H1 (cell line): Measurements from ENCODE around the gene MEDAG. TPM values are rescaled to one million over a fixed set of nuclear protein-coding genes. Genes with fewer than 3 reads are reported as not detected.
A peak's percentile ranks its signal among the peaks of the same experiment; 100 is the strongest.

Experiments used
- CTCF ChIA-PET: fragments of 300-600 bp; sonication (Branson Sonifier 250); formaldehyde crosslinking; loops from one replicate; lab custom pipeline; 2021; ENCODE audit not compliant: partially characterized antibody; lab: Charles Lee
- POLR2A ChIA-PET: fragments of 300-600 bp; sonication (Branson Sonifier 250); formaldehyde crosslinking; loops from one replicate; lab custom pipeline; 2021; ENCODE audit warnings: inconsistent platforms; ENCODE audit not compliant: partially characterized antibody; lab: Charles Lee
- DNase-seq, 2 experiments: peaks; one replicate each; pipeline versions ENCODE4 v3.0.0 to v3.0.0-alpha.2; 2010 to 2022; ENCODE audit warnings: low spot score in 2 of 2, low read depth in 1 of 2, mixed read lengths in 1 of 2
- FAIRE-seq: peaks from 2 replicates; lab custom pipeline; 2011; peaks lifted over from hg19 to GRCh38; lab: Jason Lieb, UNC
- H2AFZ ChIP-seq: 2 replicates; pipeline ENCODE4 v1.8.1; 2012; ENCODE audit warnings: low read length, inconsistent platforms
- H2AK5ac ChIP-seq: 2 replicates; pipeline ENCODE4 v1.6.1; 2013; ENCODE audit warnings: low read depth, low read length
- H2BK120ac ChIP-seq: replicated peaks from 2 replicates; pipeline ENCODE3; 2013; ENCODE audit warnings: low read depth, low read length, inconsistent platforms
- H2BK12ac ChIP-seq: 2 replicates; pipeline ENCODE4 v1.6.1; 2013; ENCODE audit warnings: low read depth, low read length
- H2BK15ac ChIP-seq: 2 replicates; pipeline ENCODE4 v1.6.1; 2013; ENCODE audit warnings: low read length
- H2BK20ac ChIP-seq: 2 replicates; pipeline ENCODE4 v1.6.1; 2013; ENCODE audit warnings: low read length
- H2BK5ac ChIP-seq: 2 replicates; pipeline ENCODE4 v1.6.1; 2013; ENCODE audit warnings: low read depth, low read length
- H3K14ac ChIP-seq: 2 replicates; pipeline ENCODE4 v1.6.1; 2013; ENCODE audit warnings: inconsistent platforms; ENCODE audit not compliant: insufficient read length
- H3K18ac ChIP-seq: 2 replicates; pipeline ENCODE4 v1.6.1; 2013; ENCODE audit warnings: low read length; ENCODE audit errors: extremely low read depth
- H3K23ac ChIP-seq: 2 replicates; pipeline ENCODE4 v1.6.1; 2013; ENCODE audit warnings: inconsistent platforms; ENCODE audit not compliant: insufficient read length
- H3K23me2 ChIP-seq: 2 replicates; pipeline ENCODE4 v1.6.1; 2013; ENCODE audit warnings: low read depth, low read length
- H3K27ac ChIP-seq: 2 replicates; pipeline ENCODE4 v1.6.1; 2011; ENCODE audit warnings: low read depth, low read length, inconsistent platforms
- H3K27me3 ChIP-seq, 4 experiments: replicated peaks in 1 of 4; 1 replicate in 1 of 4; 2 replicates in 3 of 4; pipeline versions ENCODE4 v1.6.1 to v1.8.1; 2011 to 2013; ENCODE audit warnings: low read length in 3 of 4, mild to moderate bottlenecking in 3 of 4, inconsistent platforms in 2 of 4, mixed read lengths in 2 of 4, moderate library complexity in 1 of 4; ENCODE audit not compliant: control insufficient read depth in 3 of 4, insufficient read depth in 3 of 4; ENCODE audit errors: extremely low read depth in 1 of 4
- H3K36me3 ChIP-seq, 4 experiments: 2 replicates each; pipeline versions ENCODE4 v1.6.1 to v1.8.1; 2011 to 2013; ENCODE audit warnings: mild to moderate bottlenecking in 4 of 4, low read length in 3 of 4, moderate library complexity in 2 of 4, control low read depth in 1 of 4, inconsistent platforms in 1 of 4; ENCODE audit not compliant: insufficient read depth in 4 of 4, control insufficient read depth in 2 of 4
- H3K4ac ChIP-seq: replicated peaks from 2 replicates; pipeline ENCODE3; 2013; ENCODE audit warnings: low read length, low read depth, mixed read lengths, inconsistent platforms; ENCODE audit not compliant: insufficient read length
- H3K4me1 ChIP-seq, 4 experiments: replicated peaks in 1 of 4; 1 replicate in 1 of 4; 2 replicates in 3 of 4; pipeline versions ENCODE4 v1.6.1 to v1.8.1; 2011 to 2013; ENCODE audit warnings: low read length in 3 of 4, inconsistent platforms in 2 of 4, mixed read lengths in 1 of 4; ENCODE audit not compliant: insufficient read depth in 4 of 4, control insufficient read depth in 3 of 4
- H3K4me2 ChIP-seq, 2 experiments: 2 replicates each; pipeline versions ENCODE4 v1.6.1 to v1.8.1; 2011 to 2013; ENCODE audit warnings: low read depth in 2 of 2, low read length in 2 of 2, control low read depth in 1 of 2, inconsistent platforms in 1 of 2, mild to moderate bottlenecking in 1 of 2; ENCODE audit not compliant: insufficient read depth in 1 of 2
- H3K4me3 ChIP-seq, 4 experiments: fragments of 200-600, 300-600 bp in 1 of 4; sonication (generic), shearing (Covaris generic), sonication (Bioruptor Twin) in 1 of 4; 2 replicates each; pipeline versions ENCODE4 v1.5.1 to v1.8.1; 2011 to 2016; ENCODE audit warnings: low read length in 4 of 4, low read depth in 3 of 4, control low read depth in 2 of 4, inconsistent platforms in 2 of 4, mild to moderate bottlenecking in 2 of 4, mixed read lengths in 1 of 4, moderate library complexity in 1 of 4; ENCODE audit not compliant: insufficient read depth in 2 of 4; ENCODE audit errors: extremely low read depth in 1 of 4
- H3K56ac ChIP-seq: replicated peaks from 2 replicates; pipeline ENCODE3; 2013; ENCODE audit warnings: low read depth, mild to moderate bottlenecking, mixed read lengths, low read length, inconsistent platforms; ENCODE audit not compliant: insufficient read length
- H3K79me1 ChIP-seq: 2 replicates; pipeline ENCODE4 v1.6.1; 2013; ENCODE audit warnings: low read depth, low read length, control low read depth
- H3K79me2 ChIP-seq, 2 experiments: 2 replicates each; pipeline versions ENCODE4 v1.6.1 to v1.8.1; 2012 to 2013; ENCODE audit warnings: low read length in 2 of 2, mild to moderate bottlenecking in 2 of 2, inconsistent platforms in 1 of 2; ENCODE audit not compliant: insufficient read depth in 2 of 2, control insufficient read depth in 1 of 2
- H3K9ac ChIP-seq, 4 experiments: replicated peaks in 1 of 4; 1 replicate in 1 of 4; 2 replicates in 3 of 4; pipeline versions ENCODE4 v1.6.1 to v1.8.1; 2011 to 2013; ENCODE audit warnings: low read depth in 3 of 4, low read length in 3 of 4, control low read depth in 2 of 4, mild to moderate bottlenecking in 2 of 4, moderate library complexity in 2 of 4, inconsistent platforms in 1 of 4; ENCODE audit errors: extremely low read depth in 1 of 4
- H3K9me3 ChIP-seq, 2 experiments: 2 replicates each; pipeline versions ENCODE4 v1.6.1 to v1.8.1; 2012 to 2013; ENCODE audit warnings: mild to moderate bottlenecking in 2 of 2, moderate library complexity in 2 of 2, control low read depth in 1 of 2, inconsistent platforms in 1 of 2, low read depth in 1 of 2, low read length in 1 of 2, mixed read lengths in 1 of 2; ENCODE audit not compliant: insufficient read depth in 2 of 2
- H4K20me1 ChIP-seq, 2 experiments: replicated peaks in 1 of 2; 2 replicates each; pipeline versions ENCODE3 to v1.8.1; 2011 to 2013; ENCODE audit warnings: inconsistent platforms in 2 of 2, low read length in 2 of 2, mild to moderate bottlenecking in 1 of 2; ENCODE audit not compliant: insufficient read depth in 2 of 2, control insufficient read depth in 1 of 2
- H4K5ac ChIP-seq: 2 replicates; pipeline ENCODE4 v1.6.1; 2013; ENCODE audit warnings: low read length, low read depth, mixed read lengths, inconsistent platforms; ENCODE audit not compliant: insufficient read length
- H4K8ac ChIP-seq: 2 replicates; pipeline ENCODE4 v1.8.0; 2013; ENCODE audit warnings: mild to moderate bottlenecking, moderate library complexity, low read length, inconsistent platforms; ENCODE audit not compliant: insufficient read depth; ENCODE audit errors: extremely low read depth
- H4K91ac ChIP-seq: replicated peaks from 2 replicates; pipeline ENCODE3; 2013; ENCODE audit warnings: low read length, mixed read lengths, inconsistent platforms; ENCODE audit not compliant: insufficient read length
- ATF3 ChIP-seq: IDR thresholded peaks from 2 replicates; pipeline ENCODE4 v1.6.1; 2011; ENCODE audit warnings: low read depth, mild to moderate bottlenecking, low read length; ENCODE audit not compliant: insufficient read depth
- CBX5 ChIP-seq: fragments of 300-800, 300-1000 bp; sonication (generic); IDR thresholded peaks from 2 replicates; pipeline ENCODE4 v1.7.1; 2016; ENCODE audit warnings: antibody characterized with exemption, low read length, low read depth
- EGR1 ChIP-seq: IDR thresholded peaks from 2 replicates; pipeline ENCODE4 v1.6.1; 2011; ENCODE audit warnings: low read depth, low read length, borderline replicate concordance
- GABPA ChIP-seq: IDR thresholded peaks from 2 replicates; pipeline ENCODE4 v1.6.1; 2011; ENCODE audit warnings: mild to moderate bottlenecking, low read length, moderate library complexity, borderline replicate concordance; ENCODE audit not compliant: insufficient read depth
- KDM1A ChIP-seq: fragments of 200-600, 300-600 bp; sonication (generic); IDR thresholded peaks from 2 replicates; pipeline ENCODE4 v1.7.1; 2016; ENCODE audit warnings: mild to moderate bottlenecking, low read length, borderline replicate concordance
- MAFK ChIP-seq: IDR thresholded peaks from 2 replicates; pipeline ENCODE4 v1.6.1; 2012; ENCODE audit warnings: low read depth, mild to moderate bottlenecking, improper control_type of control experiment, low read length
- PHF8 ChIP-seq: fragments of 200-600 bp; sonication (generic); conservative IDR thresholded peaks from 2 replicates; pipeline ENCODE4 v1.7.1; 2012; ENCODE audit warnings: low read depth, mild to moderate bottlenecking, inconsistent platforms, low read length, moderate library complexity
- RNF2 ChIP-seq: fragments of 200-900, 300-1000 bp; sonication (generic); IDR thresholded peaks from 2 replicates; pipeline ENCODE4 v1.7.1; 2016; ENCODE audit warnings: borderline replicate concordance, low read depth, mild to moderate bottlenecking, antibody characterized with exemption, low read length; ENCODE audit not compliant: poor library complexity, severe bottlenecking; ENCODE audit errors: missing control alignments
- SAP30 ChIP-seq: fragments of 300-600 bp; sonication (generic); IDR thresholded peaks from 2 replicates; pipeline ENCODE4 v1.7.1; 2012; ENCODE audit warnings: low read length, moderate library complexity, mild to moderate bottlenecking, inconsistent platforms; ENCODE audit not compliant: insufficient read depth, insufficient replicate concordance
- SIN3A ChIP-seq, 2 experiments: IDR thresholded peaks in 1 of 2; conservative IDR thresholded peaks in 1 of 2; 2 replicates each; pipeline ENCODE4 v1.6.1; 2011 to 2012; ENCODE audit warnings: low read length in 2 of 2, improper control_type of control experiment in 1 of 2, low read depth in 1 of 2, mild to moderate bottlenecking in 1 of 2
- SP1 ChIP-seq: IDR thresholded peaks from 2 replicates; pipeline ENCODE4 v1.6.1; 2011; ENCODE audit warnings: low read depth, low read length
- SP4 ChIP-seq: IDR thresholded peaks from 2 replicates; pipeline ENCODE4 v1.6.1; 2012; ENCODE audit warnings: low read length, inconsistent platforms
- TBP ChIP-seq: IDR thresholded peaks from 2 replicates; pipeline ENCODE4 v1.6.1; 2011; ENCODE audit warnings: low read depth, low read length, improper control_type of control experiment
- WGBS, 2 experiments: shearing (Covaris generic) in 1 of 2; methylation state at CpG; one replicate each; pipeline versions ENCODE4 v1.1.6 to v1.1.7; 2013 to 2015; ENCODE audit warnings: low lambda C conversion rate in 2 of 2, mixed read lengths in 2 of 2, inconsistent platforms in 1 of 2, low coverage in 1 of 2, missing lambda C conversion rate in 1 of 2; ENCODE audit not compliant: insufficient replicate concordance in 2 of 2, insufficient coverage in 1 of 2, insufficient read length in 1 of 2; ENCODE audit errors: extremely low coverage in 1 of 2, missing lambda C conversion rate in 1 of 2; 5-methylcytosine and 5-hydroxymethylcytosine counted together
- polyA plus RNA-seq, 7 experiments: library from polyadenylated mRNA; depleted of rRNA in 3 of 7; stranded (reverse) in 5 of 7; unstranded in 2 of 7; fragments of >200 nt in 5 of 7; fragments of 200-250 nt in 2 of 7; gene quantifications; 1 replicate in 5 of 7; 2 replicates in 1 of 7; 4 replicates in 1 of 7; pipeline versions ENCODE4 v1.2.1 to v1.2.3, GENCODE V29; 2011 to 2013; ENCODE audit warnings: missing spikeins in 2 of 7, mixed read lengths in 2 of 7
- total RNA-seq: library from RNA; stranded (reverse); fragmentation: NEBNext Ultra II Directional; extraction: Animal tissue kit (Norgen Biotek cat#: 25700); gene quantifications from 2 replicates; pipeline ENCODE4 v1.2.1, GENCODE V29; 2021

Gene MEDAG
- total and polyA plus RNA-seq, 2 of the 8 experiments (the other 6 are each of a cell fraction or from before 2014, with no cell fraction given), result 2.1 to 3.1 TPM

DNA sequence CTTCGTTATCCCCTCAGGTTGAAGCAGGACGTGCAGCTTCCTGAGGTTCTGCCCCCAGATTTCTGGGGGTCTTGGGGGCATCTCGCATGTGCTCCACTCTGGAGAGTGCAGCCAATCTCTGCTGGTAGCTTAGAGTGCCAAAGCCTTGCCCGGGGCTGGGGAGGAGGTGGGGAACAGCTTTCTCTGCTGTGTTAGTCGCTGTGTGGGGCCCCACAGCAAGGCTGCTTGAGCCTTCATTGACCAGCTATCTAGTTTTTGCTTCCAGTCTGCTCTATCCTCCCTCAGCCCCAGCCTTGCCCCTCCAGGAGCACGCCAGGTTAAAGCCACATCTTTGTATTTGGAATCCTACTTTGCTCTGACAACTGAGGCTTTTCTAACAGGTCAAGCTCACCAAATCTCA, 32.0 kb upstream of the MEDAG start:
- no peak overlapping the region for H2BK15ac ChIP-seq
- CTCF ChIA-PET, result interaction anchor here (1.2 to 1.8 kb wide), 7 partner anchors 9 to 171 kb away, joined by 3 to 10 read pairs (median 4); no protein-coding TSS in a partner anchor

More for the DNA sequence above, 32.0 kb upstream of the MEDAG start:
- peak overlapping the region; percentile 71; the same call in 1 of the 2 replicates for H3K18ac ChIP-seq
- no peaks in the 10 kb centered on the region for H4K20me1 ChIP-seq
- DNase-seq (no peak), FAIRE-seq (no peak)
- POLR2A ChIA-PET, result interaction anchor here (0.9 kb wide), 1 partner anchor 10 kb away, joined by 3 read pairs; no protein-coding TSS in a partner anchor
- H3K4me1 ChIP-seq, result peaks cover 12 to 24% (median 16%) of the 10 kb centered on the region in 4 experiments; a peak in 6 of 7 replicates
- H4K5ac ChIP-seq, result no peak overlapping the region
- TF ChIP-seq SIN3A (conservative IDR thresholded peaks at IDR 0.05 in 1 of 2, IDR thresholded peaks at IDR 0.05 in 1 of 2; ENCODE audit: low read depth in 1 of 2, low read length in 2 of 2), result no peak
- TF ChIP-seq TBP, result no peak
- no peak for TF ChIP-seq SAP30
- no peak for TF ChIP-seq RNF2
- no peak for TF ChIP-seq KDM1A
- no peak for TF ChIP-seq GABPA
- TF ChIP-seq EGR1, result no peak
- TF ChIP-seq PHF8, result no peak
- TF ChIP-seq SP1, result no peak
- no peak for TF ChIP-seq CBX5
- TF ChIP-seq SP4, result no peak
- TF ChIP-seq MAFK, result no peak
- no peak for TF ChIP-seq ATF3
- H3K9ac ChIP-seq, result no peak overlapping the region
- H2AFZ ChIP-seq, result no peak overlapping the region
- WGBS, 2 experiments, result 77% methylated on average over 6 of the region's 6 CpGs; no CpG with 5 or more reads in 1 of the 2 experiments
- H3K23ac ChIP-seq, result no peak overlapping the region
- H3K79me1 ChIP-seq, result no peaks in the 10 kb centered on the region
- no peak overlapping the region for H4K8ac ChIP-seq
- no peak overlapping the region for H4K91ac ChIP-seq
- H3K56ac ChIP-seq, result no peak overlapping the region
- H3K36me3 ChIP-seq, result no peaks in the 10 kb centered on the region
- H3K4me2 ChIP-seq, result no peak overlapping the region
- no peaks in the 10 kb centered on the region for H3K9me3 ChIP-seq
- H2BK120ac ChIP-seq, result no peak overlapping the region
- no peak overlapping the region for H2BK20ac ChIP-seq
- H2AK5ac ChIP-seq, result no peak overlapping the region
- no peak overlapping the region for H3K27ac ChIP-seq
- H3K4me3 ChIP-seq, result no peak overlapping the region
- H2BK5ac ChIP-seq, result no peak overlapping the region
- H2BK12ac ChIP-seq, result no peak overlapping the region
- no peaks in the 10 kb centered on the region for H3K79me2 ChIP-seq
- no peak overlapping the region for H3K4ac ChIP-seq
- H3K14ac ChIP-seq, result no peak overlapping the region
- H3K27me3 ChIP-seq, result no peaks in the 10 kb centered on the region
- H3K23me2 ChIP-seq, result no peaks in the 10 kb centered on the region
